GM19035 (cell line): Measurements from ENCODE around the gene PRTG.
"Not testable (repeated sequence)": the region's sequence is repeated elsewhere in the genome, so short reads cannot be mapped to it uniquely, and the experiment has no call there.

ENCODE experiments used
- ATAC-seq: cut with Tn5 transposase; IDR thresholded peaks from one replicate; pipeline ENCODE4 v1.9.1; 2021; ENCODE audit not compliant: unreplicated experiment

The PRTG gene

GRCh38 chr15:55707518-55707917 lies 35.4 kb downstream of the PRTG start:
- no peak for ATAC-seq

GRCh38 chr15:55703873-55704301 lies 39.1 kb downstream of the PRTG start:
- ATAC-seq, result no peak

GRCh38 chr15:55700876-55701275 lies 42.1 kb downstream of the PRTG start:
- ATAC-seq, result no peak

GRCh38 chr15:55698653-55699052 lies 44.3 kb downstream of the PRTG start:
- ATAC-seq, result no peak

- ATAC-seq, result no peak
These were observed 46.7 kb downstream of the PRTG start for GRCh38 chr15:55696221-55696620.

GRCh38 chr15:55695432-55695831 lies 47.5 kb downstream of the PRTG start:
- ATAC-seq, result no peak

DNA sequence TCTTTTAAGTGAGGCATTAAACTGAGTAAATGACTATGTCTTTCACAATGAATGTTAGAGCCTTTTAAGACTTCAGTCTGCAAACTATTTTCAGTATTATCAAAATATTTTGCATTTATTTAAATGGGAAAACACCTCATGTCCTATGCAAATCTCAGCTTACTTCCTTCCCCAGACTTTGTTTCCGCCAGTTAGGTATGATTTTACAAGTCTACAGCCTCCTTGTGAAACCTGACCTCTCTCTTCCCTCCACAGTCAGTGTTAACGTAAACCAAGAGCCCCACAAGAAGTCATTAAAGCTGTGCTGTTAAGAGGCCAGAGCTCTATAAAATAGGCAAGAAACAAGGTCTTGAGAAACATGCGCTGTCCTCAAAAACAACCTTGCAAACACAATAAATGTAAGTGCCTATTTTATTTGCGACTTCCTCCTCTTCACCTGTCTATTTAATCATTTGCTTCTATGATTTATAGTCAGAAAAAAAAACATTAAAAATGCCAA lies 48.3 kb downstream of the PRTG start:
- ATAC-seq, result peak; percentile 93

GRCh38 chr15:55693116-55693515 lies 49.8 kb downstream of the PRTG start:
- ATAC-seq, result not testable (repeated sequence)

- ATAC-seq, result no peak
These were observed 55.2 kb downstream of the PRTG start for GRCh38 chr15:55687792-55688191.

DNA sequence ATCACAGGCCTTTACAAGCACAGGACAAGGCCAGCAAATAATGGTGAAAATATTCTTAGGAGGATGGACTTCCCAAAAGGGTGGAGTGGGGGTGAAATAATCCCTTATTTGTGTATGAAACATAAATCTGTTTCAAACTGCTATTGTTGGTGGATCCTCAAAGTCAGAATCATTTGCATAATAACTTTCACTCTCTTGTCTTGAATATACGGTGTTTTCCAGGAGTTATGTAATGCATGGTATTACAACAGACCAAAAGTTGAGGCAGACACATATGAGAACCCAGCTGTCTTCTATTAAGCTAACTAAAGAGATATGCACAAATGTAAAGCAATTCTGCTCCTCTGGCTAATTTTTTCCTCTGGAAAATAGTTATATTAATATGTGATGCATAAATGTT lies 57.7 kb downstream of the PRTG start:
- ATAC-seq, result peak; percentile 74

DNA sequence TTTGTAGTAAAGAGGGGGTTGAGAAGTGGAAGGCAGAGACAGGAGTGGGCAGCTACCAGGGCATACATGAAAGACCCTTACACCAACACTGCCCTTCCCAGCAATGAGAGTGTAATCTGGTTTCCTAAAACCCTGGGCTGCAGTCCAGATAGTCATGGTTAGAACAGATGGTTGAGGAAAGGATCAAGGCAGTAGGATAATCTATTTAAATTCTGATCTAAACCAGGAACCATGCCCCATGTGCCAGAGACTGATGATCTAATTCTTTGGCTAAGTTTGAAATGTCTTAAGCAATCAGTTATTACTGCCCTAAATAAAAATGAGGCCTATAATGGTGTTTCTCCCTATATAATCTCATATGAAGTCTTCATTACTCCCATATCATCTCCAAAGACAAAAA lies 59.6 kb downstream of the PRTG start:
- ATAC-seq, result no peak

DNA sequence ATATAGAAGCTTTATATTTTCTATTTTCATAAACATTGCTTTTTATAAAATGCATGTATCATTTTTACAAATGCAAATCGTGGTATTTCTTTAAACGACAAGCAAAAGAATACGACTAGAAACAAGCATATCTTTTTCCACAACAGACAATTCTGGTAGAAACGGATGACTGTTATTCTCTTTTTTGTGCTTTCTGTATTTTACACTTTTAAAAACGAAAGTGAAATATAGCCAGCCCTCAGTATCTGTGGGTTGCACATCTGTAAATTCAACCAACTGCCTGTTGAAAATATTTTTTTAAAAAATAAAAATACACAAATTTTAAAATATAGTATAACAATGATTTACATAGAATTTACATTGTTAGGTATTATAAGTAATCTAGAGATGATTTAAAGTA lies 61.3 kb downstream of the PRTG start:
- ATAC-seq, result peak; percentile 57

DNA sequence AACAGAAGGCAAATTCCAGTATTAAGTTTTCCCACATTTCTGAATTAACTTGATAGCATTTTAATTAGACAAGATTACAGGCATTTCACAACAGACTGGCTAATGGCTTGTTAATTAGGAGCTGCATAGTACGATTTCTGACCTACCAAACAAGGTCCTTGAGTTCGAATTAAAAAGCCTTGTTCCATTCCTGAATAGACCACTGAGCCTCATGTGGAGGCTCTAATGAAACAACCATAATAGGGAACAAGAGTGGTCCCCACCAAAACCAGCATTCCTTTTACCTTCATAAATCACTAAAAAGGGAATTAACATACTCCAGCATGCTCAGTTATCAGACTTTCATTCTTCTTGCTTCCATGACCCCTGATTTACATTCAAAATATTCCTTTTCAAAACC lies 66.4 kb downstream of the PRTG start:
- ATAC-seq, result no peak

- ATAC-seq, result no peak
These were observed 69.7 kb downstream of the PRTG start for GRCh38 chr15:55673287-55673686.

DNA sequence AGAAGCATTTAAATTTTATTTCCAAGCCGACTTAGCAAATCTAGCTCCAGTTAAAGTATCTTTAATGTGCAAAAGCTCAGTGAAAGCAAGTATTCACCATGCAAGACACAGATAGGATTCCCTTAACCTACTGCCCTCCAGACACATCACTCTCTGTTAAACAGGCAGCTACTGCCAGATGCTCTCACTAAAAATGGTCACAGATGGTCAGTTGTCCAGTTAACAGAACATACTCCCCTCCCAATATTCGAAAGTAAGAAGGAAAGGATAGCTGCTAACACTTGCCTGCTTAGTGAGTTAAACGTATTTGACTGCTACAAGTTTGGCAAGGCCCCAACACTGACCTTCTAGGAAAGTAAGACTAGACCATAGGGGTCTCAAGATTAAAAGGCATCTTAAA lies 73.7 kb downstream of the PRTG start:
- ATAC-seq, result no peak

DNA sequence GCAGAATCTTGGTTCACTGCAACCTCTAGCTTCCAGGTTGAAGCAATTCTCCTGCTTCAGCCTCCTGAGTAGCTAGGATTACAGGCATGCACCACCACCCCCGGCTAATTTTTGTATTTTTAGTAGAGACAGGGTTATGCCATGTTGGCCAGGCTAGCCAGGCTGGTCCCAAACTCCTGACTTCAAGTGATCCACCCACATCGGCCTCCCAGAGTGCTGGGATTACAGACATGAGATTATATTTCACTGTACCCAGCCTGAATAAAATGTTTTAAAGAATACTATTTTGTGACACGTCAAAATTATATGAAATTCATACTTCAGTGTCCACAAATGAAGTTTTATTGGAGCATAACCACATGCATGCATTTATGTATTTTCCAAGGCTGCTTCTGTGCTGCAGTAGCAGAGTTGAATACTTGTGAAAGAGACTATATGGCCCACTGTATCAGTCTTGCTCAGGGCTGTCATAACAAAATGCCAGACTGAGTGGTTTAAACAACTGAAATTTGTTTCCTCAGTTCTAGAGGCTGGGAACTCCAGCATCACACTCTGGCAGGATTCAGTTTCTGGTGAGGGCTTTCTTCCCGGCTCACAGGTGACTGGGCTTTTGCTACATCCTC lies 77.2 kb downstream of the PRTG start:
- no peak for ATAC-seq

DNA sequence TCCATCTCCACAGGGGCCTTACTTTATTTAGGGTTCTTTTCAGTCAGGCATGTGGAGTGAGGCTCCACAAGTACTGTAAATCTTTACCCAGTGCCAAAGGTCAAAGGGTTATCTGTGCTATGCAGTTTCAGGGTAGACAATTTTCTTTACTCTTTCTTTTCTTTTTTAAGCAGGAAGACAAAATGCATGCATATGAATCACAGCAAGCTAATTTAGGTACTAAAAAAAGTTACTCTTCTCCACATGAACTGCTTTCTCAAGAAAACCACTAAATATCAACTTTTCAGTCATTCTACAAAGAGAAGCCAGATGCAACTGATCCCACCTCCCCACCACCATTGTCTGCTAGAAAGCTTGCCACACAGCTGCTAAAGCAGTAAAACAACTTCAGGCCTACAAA lies 81.5 kb downstream of the PRTG start:
- no peak for ATAC-seq

DNA sequence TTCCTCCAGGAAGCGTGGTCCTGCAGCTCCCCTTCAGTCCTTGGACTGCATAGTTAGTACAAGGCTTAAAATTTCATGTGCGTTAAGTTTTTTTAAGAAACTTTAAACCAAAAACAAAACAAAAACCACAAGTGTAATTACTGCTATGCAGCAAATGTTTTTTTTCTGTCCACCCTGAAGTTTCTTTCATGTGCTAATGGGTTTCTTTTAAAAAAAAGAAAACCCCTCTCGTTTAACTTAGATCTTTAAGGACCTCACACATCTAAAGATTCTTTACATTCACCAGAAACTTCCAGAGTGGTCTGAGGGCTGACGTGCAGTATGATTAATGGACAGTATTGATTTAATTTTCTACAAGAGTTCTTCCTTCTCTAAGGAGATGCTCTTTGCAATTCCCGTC lies 82.8 kb downstream of the PRTG start:
- ATAC-seq, result no peak

- ATAC-seq, result no peak
These were observed 83.5 kb downstream of the PRTG start for GRCh38 chr15:55659481-55659880.

GRCh38 chr15:55658886-55659285 lies 84.1 kb downstream of the PRTG start:
- ATAC-seq, result no peak

DNA sequence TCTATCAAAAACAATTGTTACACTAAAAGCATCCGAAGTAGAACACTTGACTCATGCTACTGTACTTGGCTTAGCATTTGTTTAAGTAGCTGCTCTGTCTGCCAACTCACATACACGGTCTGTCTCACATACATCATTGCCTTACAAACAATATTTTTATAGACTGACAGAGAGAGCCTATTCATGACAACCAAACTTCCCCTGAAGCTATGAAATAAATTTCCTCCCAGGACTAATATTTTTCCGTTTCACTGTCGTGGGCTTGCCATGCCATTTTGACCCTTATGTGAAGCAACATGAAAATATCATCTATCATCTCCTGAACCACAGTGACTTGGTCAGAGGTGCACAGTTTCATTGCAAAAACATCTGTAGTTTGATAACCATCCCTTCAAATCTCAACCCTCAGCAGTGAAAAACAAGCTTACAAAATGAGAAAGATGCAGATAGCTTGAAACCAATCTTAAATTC lies 88.4 kb downstream of the PRTG start:
- no peak for ATAC-seq

- no peak for ATAC-seq
These were observed 90.0 kb downstream of the PRTG start for GRCh38 chr15:55652909-55653495.

DNA sequence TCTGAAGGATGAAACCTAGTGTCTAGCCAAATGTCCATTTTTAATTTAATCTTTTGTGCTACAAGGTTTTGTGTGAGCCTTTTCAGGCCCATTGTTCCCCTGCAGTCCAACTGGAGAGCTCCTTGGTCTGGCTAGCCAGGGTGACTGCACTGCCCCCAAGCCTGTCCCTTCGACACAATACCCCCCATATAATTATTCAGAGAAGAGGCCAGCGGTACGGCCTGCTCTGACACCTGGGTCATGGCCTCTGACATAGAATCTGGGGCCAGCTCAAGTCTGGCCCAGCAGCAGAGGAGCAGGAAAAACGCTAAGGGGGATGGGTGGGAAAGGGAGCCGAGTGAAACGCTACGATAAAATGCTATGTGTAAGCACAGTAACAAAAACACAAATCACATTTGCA lies 90.6 kb downstream of the PRTG start:
- ATAC-seq, result no peak
